ENCODE measurements around the gene ANXA4.

Gene ANXA4

DNA sequence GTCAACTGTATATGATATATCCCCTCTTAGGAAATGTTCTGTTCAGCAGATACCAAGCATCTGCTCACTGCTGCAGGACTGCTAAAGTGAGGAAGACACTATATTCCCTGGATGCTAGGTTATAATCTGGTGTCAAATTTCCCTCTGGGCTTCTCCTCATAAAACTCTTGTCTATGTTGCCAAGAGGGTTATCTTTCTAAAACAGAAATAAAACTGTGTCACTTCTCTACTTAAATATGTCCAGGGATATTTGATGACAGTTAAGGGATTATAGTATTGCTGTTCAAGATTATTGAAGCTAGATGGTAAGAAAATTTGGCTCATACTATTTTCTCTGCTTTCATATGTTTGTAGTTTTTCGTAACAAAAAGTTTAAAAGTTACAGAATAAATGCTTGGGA is 121.4 kb downstream of the ANXA4 start:
- DNase-seq = no peak
